Stimulated activated effector memory CD8-positive, alpha-beta T cell treated with anti-CD3 and anti-CD28 coated beads, Interleukin-12 subunit alpha, Interleukin-12 subunit beta, amount 100 ng/mL, for 72 hours (primary cell): ENCODE results near the gene TSPEAR.
"Not testable (repeated sequence)": the region's sequence is repeated elsewhere in the genome, so short reads cannot be mapped to it uniquely, and the experiment has no call there.

Experiments
- ATAC-seq: fragments of 150-1000 bp; cut with Tn5 transposase; 2 replicates; pipeline ENCODE4 v1.10.0; 2021
- DNase-seq, 2 donors: peaks; one replicate each; pipeline ENCODE4 v3.0.0; 2021 to 2022; ENCODE audit warnings: low spot score in 2 of 2
- H3K27ac Mint-ChIP-seq: one replicate; pipeline ENCODE4 v1.8.0; 2022; ENCODE audit warnings: mild to moderate bottlenecking, mixed read lengths
- H3K36me3 Mint-ChIP-seq: one replicate; pipeline ENCODE4 v1.8.0; 2022; ENCODE audit warnings: mild to moderate bottlenecking, mixed read lengths
- H3K4me1 Mint-ChIP-seq: one replicate; pipeline ENCODE4 v1.8.0; 2022; ENCODE audit warnings: mixed read lengths
- H3K4me3 Mint-ChIP-seq: one replicate; pipeline ENCODE4 v1.8.0; 2022; ENCODE audit warnings: mild to moderate bottlenecking, mixed read lengths
- H3K9me3 Mint-ChIP-seq: one replicate; pipeline ENCODE4 v1.8.0; 2022; ENCODE audit warnings: mixed read lengths

The TSPEAR gene

DNA sequence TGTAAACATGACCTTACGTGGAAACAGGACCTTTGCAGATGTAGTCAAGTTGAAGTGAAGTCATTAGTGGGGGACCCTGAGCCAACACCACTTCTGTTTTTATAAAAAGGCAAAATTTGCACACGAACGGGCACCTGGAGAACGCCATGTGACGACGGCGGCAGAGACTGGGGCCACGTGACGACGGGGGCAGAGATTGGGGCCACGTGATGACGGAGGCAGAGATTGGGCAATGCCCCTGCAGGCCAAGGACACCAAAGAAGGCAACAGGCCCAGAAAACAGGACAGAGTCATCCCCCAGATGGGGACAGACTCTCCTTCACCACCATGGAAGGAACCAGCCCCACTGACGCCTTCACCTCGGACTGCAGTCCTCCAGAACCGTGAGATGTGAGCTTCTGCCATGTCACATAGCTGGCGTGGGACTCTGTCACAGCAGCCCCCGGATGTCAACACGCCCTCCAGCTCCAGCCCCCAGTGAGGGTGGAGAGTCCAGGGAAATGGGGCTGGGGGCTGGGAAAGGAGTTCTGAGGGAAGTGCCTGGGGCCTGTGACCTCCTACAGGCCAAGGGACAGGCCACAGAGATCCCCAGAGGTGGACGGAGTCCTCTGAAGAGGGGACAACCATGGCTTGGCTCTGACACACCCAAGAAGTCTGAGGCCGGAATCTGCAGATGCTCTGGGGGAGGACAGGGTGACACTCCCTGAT is 61.0 kb downstream of the TSPEAR start:
- no peak for ATAC-seq
- peaks cover 38% of the 10 kb centered on the region for H3K4me1 Mint-ChIP-seq
- H3K36me3 Mint-ChIP-seq = no peaks in the 10 kb centered on the region
- no peaks in the 10 kb centered on the region for H3K9me3 Mint-ChIP-seq
- H3K27ac Mint-ChIP-seq = peak overlapping the region; percentile 75
- H3K4me3 Mint-ChIP-seq = no peak overlapping the region
- DNase-seq = peak in 1 of 2 donors; percentile 35

DNA sequence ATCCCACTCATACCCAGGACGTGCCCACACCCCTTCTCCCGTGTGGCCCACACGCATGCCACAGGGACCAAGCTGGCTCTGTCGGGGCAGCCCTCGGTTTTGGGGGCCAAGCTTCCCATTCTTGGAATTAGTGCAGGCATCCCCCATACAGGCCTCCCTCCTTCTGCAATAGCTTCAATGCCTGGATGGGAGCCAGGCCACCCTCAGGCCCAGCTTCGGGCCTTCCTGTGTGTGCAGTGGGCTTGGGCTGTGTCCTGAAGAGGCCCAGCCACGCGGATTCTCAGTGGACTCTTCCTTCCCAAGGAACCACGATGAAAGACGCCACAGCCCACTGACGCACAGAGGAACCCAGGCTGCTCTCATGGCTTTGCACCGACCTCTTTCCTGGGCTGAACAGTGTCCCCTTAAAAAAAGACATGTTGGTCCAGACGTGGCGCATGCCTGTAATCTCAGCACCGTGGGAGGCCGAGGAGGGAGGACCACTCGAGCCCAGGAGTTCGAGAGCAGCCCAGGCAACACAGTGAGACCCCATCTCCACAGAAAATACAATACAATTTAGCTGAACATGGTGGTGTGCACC is 61.8 kb downstream of the TSPEAR start:
- peaks cover 5% of the 10 kb centered on the region for H3K9me3 Mint-ChIP-seq
- peak overlapping the region; percentile 75 for H3K27ac Mint-ChIP-seq
- ATAC-seq (no peak), DNase-seq (peak in 1 of 2 donors; percentile 40)
- H3K4me1 Mint-ChIP-seq = peaks cover 30% of the 10 kb centered on the region
- no peak overlapping the region for H3K4me3 Mint-ChIP-seq
- H3K36me3 Mint-ChIP-seq = no peaks in the 10 kb centered on the region

DNA sequence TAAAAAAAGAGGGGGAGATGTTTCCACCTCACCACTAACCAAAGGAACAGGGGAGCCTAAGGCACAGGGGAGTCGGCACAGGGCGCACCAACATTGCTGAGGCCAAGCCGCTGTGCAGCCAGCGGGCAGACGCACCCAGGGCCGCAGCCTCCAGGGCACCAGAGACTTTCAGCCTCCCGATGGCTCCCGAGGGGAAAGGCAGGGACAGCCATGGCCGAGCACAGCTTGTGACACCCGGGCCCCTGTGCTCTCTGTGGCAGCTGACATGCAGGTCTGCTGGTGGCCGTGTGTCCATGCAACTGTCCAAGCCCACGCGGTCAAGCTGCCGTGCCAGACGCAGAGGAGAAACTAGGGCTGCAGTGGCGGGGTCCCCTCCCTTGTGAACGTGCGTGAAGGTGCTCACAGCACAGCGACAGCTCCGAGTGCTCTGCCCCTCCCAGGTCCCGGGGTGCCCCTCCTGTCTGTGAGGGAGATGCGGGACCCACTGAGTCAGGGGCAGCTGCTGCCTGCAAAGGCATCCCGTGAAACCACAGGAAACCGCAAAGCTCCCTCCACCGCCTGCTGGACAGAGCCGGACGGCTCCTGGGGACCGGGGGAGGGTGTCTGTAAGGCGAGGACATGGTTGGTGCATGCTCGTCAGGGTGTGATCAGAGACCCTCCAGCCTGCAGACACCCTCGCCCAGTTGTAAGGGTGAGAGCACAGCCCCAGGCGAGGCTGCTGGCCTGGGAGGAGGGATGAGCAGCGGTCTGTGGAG is 62.6 kb downstream of the TSPEAR start:
- Mint-ChIP-seq H3K4me3 (no peak overlapping the region), H3K27ac (no peak overlapping the region), H3K36me3 (peaks cover 6% of the 10 kb centered on the region), H3K9me3 (peaks cover 10% of the 10 kb centered on the region), H3K4me1 (peaks cover 21% of the 10 kb centered on the region)
- ATAC-seq (no peak), DNase-seq (peak in 1 of 2 donors; percentile 36)

- ATAC-seq = no peak
- Mint-ChIP-seq H3K4me1 (peaks cover 18% of the 10 kb centered on the region), H3K36me3 (peaks cover 6% of the 10 kb centered on the region), H3K4me3 (no peak overlapping the region), H3K27ac (no peak overlapping the region), H3K9me3 (peaks cover 13% of the 10 kb centered on the region)
- DNase-seq = peak in 1 of 2 donors; percentile 43
Observed at GRCh38 chr21:44647222-44647552, 64.2 kb downstream of the TSPEAR start.

DNA sequence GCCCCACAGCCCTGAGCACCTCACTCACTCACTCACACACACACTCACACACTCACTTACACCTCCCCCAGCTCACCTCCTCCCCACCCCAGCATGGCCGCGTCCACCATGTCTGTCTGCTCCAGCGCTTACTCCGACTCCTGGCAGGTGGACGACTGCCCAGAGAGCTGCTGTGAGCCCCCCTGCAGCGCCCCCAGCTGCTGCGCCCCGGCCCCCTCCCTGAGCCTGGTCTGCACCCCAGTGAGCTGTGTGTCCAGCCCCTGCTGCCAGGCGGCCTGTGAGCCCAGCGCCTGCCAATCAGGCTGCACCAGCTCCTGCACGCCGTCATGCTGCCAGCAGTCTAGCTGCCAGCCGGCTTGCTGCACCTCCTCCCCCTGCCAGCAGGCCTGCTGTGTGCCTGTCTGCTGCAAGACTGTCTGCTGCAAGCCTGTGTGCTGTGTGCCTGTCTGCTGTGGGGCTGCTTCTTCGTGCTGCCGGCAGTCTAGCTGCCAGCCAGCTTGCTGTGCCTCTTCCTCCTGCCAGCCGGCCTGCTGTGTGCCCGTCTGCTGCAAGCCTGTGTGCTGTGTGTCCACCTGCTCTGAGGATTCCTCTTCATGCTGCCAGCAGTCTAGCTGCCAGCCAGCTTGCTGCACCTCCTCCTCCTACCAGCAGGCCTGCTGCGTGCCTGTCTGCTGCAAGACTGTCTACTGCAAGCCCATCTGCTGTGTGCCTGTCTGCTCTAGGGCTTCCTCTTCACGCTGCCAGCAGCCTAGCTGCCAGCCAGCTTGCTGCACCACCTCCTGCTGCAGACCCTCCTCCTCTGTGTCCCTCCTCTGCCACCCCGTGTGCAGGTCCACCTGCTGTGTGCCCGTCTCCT is 64.8 kb downstream of the TSPEAR start, which contains the start of gene KRTAP10-11:
Gene KRTAP10-11, plus strand, starts transcription at position 49 of the 856 bp plus-strand sequence. Its CDS starts 45 bp downstream, at position 94.
- H3K27ac Mint-ChIP-seq, H3K4me3 Mint-ChIP-seq, ATAC-seq, H3K36me3 Mint-ChIP-seq, DNase-seq: not testable (repeated sequence)
- Mint-ChIP-seq H3K4me1 (peaks cover 17% of the 10 kb centered on the region), H3K9me3 (peaks cover 14% of the 10 kb centered on the region)

DNA sequence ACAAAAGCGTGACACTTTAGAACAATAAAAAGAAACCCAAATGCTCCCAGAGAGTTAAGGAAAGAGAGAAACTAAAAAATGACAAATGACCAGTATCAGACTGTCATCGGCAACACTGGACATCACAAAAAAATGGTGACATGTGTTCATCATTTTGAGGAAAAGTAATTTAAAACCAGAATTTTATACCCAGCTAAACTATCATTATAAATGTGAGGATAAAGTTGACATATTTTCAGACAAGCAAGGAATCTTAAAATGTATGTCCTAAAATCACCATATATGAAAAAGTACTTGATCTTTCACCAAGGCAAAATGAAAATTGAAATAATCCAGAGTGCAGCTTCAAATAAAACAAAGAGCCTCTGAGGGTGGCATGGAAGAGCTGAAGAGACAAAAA is 66.5 kb downstream of the TSPEAR start:
- Mint-ChIP-seq H3K4me3 (no peak overlapping the region), H3K36me3 (peaks cover 6% of the 10 kb centered on the region), H3K27ac (no peak overlapping the region), H3K4me1 (peaks cover 11% of the 10 kb centered on the region), H3K9me3 (peaks cover 20% of the 10 kb centered on the region)
- DNase-seq (no peak), ATAC-seq (no peak)

GRCh38 chr21:44643741-44644310 is 67.5 kb downstream of the TSPEAR start:
- peaks cover 11% of the 10 kb centered on the region for H3K4me1 Mint-ChIP-seq
- DNase-seq (peak in 1 of 2 donors; percentile 22), ATAC-seq (no peak)
- no peak overlapping the region for H3K4me3 Mint-ChIP-seq
- no peak overlapping the region for H3K27ac Mint-ChIP-seq
- peaks cover 20% of the 10 kb centered on the region for H3K9me3 Mint-ChIP-seq
- H3K36me3 Mint-ChIP-seq = peaks cover 6% of the 10 kb centered on the region

DNA sequence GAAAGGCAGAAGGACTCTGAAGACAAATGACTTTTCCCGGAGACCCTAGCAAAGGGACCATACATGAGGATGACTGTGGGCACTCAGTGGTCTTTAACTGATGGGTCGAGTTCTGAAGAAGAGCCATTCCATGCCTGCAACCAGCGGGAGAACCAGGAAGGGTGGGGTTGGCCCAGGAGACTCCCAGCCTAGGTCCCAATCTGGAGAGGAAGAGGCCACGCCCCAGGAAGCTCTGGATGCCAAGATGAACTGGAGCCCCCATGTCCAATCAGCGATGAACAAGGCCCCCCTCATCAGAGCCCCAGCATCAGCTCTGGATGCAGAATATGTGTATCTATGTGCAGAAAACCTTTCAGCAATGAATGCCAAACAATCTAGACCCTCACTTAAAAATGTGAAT is 70.6 kb downstream of the TSPEAR start:
- H3K27ac Mint-ChIP-seq = no peak overlapping the region
- ATAC-seq = no peak
- no peak for DNase-seq
- H3K9me3 Mint-ChIP-seq = peaks cover 20% of the 10 kb centered on the region
- H3K4me3 Mint-ChIP-seq = no peak overlapping the region
- peaks cover 6% of the 10 kb centered on the region for H3K36me3 Mint-ChIP-seq
- peaks cover 10% of the 10 kb centered on the region for H3K4me1 Mint-ChIP-seq

- no peak overlapping the region for H3K27ac Mint-ChIP-seq
- H3K36me3 Mint-ChIP-seq = peaks cover 4% of the 10 kb centered on the region
- peaks cover 12% of the 10 kb centered on the region for H3K9me3 Mint-ChIP-seq
- no peak overlapping the region for H3K4me3 Mint-ChIP-seq
- DNase-seq = peak in 1 of 2 donors; percentile 35
- peaks cover 10% of the 10 kb centered on the region for H3K4me1 Mint-ChIP-seq
- no peak for ATAC-seq
Observed at GRCh38 chr21:44639331-44639655, 72.1 kb downstream of the TSPEAR start.

- not testable (repeated sequence) for ATAC-seq, H3K4me3 Mint-ChIP-seq, H3K36me3 Mint-ChIP-seq, H3K4me1 Mint-ChIP-seq, H3K27ac Mint-ChIP-seq
- peak in 1 of 2 donors; percentile 23 for DNase-seq
- H3K9me3 Mint-ChIP-seq = peaks cover 10% of the 10 kb centered on the region
Observed at GRCh38 chr21:44638506-44639330, 72.7 kb downstream of the TSPEAR start.

GRCh38 chr21:44637851-44638348 is 73.5 kb downstream of the TSPEAR start:
- peaks cover 12% of the 10 kb centered on the region for H3K9me3 Mint-ChIP-seq
- DNase-seq = peak in 1 of 2 donors; percentile 18
- not testable (repeated sequence) for ATAC-seq, H3K36me3 Mint-ChIP-seq, H3K4me1 Mint-ChIP-seq, H3K27ac Mint-ChIP-seq, H3K4me3 Mint-ChIP-seq

- H3K9me3 Mint-ChIP-seq = peaks cover 14% of the 10 kb centered on the region
- no peaks in the 10 kb centered on the region for H3K36me3 Mint-ChIP-seq
- no peak within 1 kb of the TSS for H3K4me3 Mint-ChIP-seq
- peaks cover 10% of the 10 kb centered on the region for H3K4me1 Mint-ChIP-seq
- ATAC-seq (no peak), DNase-seq (no peak)
- no peak within 1 kb of the TSS for H3K27ac Mint-ChIP-seq
Observed at GRCh38 chr21:44637018-44637850, 74.1 kb downstream of the TSPEAR start, which contains the start of gene KRTAP10-10. TSS of gene KRTAP10-10 (plus strand) at chr21:44637356. CDS start at chr21:44637418, 62 bp downstream.
